Fibroblast of lung (primary cell): Measurements from ENCODE around the gene TWNK. TPM values are rescaled to one million over a fixed set of nuclear protein-coding genes. Genes with fewer than 3 reads are reported as not detected.

ENCODE experiments used
- DNase-seq, 2 donors: peaks; one replicate each; pipeline versions ENCODE4 v3.0.0 to v3.0.0-alpha.2; 2010; ENCODE audit warnings: low read depth in 2 of 2
- H2AFZ ChIP-seq: 2 replicates; pipeline ENCODE4 v1.5.1; 2012; ENCODE audit warnings: low read length, control low read depth, inconsistent platforms
- H3K27ac ChIP-seq: 2 replicates; pipeline ENCODE4 v1.5.1; 2011; ENCODE audit warnings: low read length, control low read depth; ENCODE audit not compliant: insufficient read depth
- H3K27me3 ChIP-seq: 2 replicates; pipeline ENCODE4 v1.5.1; 2011; ENCODE audit warnings: mild to moderate bottlenecking, low read length; ENCODE audit not compliant: control insufficient read depth, insufficient read depth
- H3K36me3 ChIP-seq: 2 replicates; pipeline ENCODE4 v1.5.1; 2011; ENCODE audit warnings: low read length; ENCODE audit not compliant: control insufficient read depth, insufficient read depth
- H3K4me1 ChIP-seq: 2 replicates; pipeline ENCODE4 v1.5.1; 2011; ENCODE audit warnings: low read length; ENCODE audit not compliant: control insufficient read depth, insufficient read depth; ENCODE audit errors: extremely low read depth
- H3K4me2 ChIP-seq: 2 replicates; pipeline ENCODE4 v1.5.1; 2011; ENCODE audit warnings: low read length, control low read depth; ENCODE audit not compliant: insufficient read depth; ENCODE audit errors: extremely low read depth
- H3K4me3 ChIP-seq, 4 experiments: fragments of 200-600 bp in 1 of 4; sonication (generic) in 1 of 4; replicated peaks in 1 of 4; 2 replicates each; pipeline ENCODE4 v1.5.1; 2011 to 2016; ENCODE audit warnings: low read length in 4 of 4, low read depth in 3 of 4, mild to moderate bottlenecking in 3 of 4, control low read depth in 2 of 4, inconsistent platforms in 1 of 4, mixed read lengths in 1 of 4; ENCODE audit not compliant: insufficient read depth in 1 of 4; ENCODE audit errors: control extremely low read depth in 1 of 4
- H3K79me2 ChIP-seq: 2 replicates; pipeline ENCODE4 v1.5.1; 2012; ENCODE audit warnings: mild to moderate bottlenecking, low read length, inconsistent platforms; ENCODE audit not compliant: control insufficient read depth, insufficient read depth
- H3K9ac ChIP-seq: 2 replicates; pipeline ENCODE4 v1.5.1; 2011; ENCODE audit warnings: mild to moderate bottlenecking, low read length, control low read depth; ENCODE audit not compliant: insufficient read depth
- H3K9me3 ChIP-seq: 2 replicates; pipeline ENCODE4 v1.5.1; 2012; ENCODE audit warnings: low read depth, low read length; ENCODE audit not compliant: control insufficient read depth, insufficient read depth
- H4K20me1 ChIP-seq: 2 replicates; pipeline ENCODE4 v1.5.1; 2011; ENCODE audit warnings: low read length; ENCODE audit not compliant: control insufficient read depth, insufficient read depth; ENCODE audit errors: extremely low read depth
- EZH2 ChIP-seq: IDR thresholded peaks from 2 replicates; pipeline ENCODE4 v1.5.1; 2012; ENCODE audit warnings: low read length, control low read depth, mild to moderate bottlenecking; ENCODE audit errors: missing control alignments
- polyA plus RNA-seq, 2 donors: library from polyadenylated mRNA; depleted of rRNA in 1 of 2; stranded (reverse) in 1 of 2; unstranded in 1 of 2; fragments of >200 nt; gene quantifications; 2 replicates each; pipeline ENCODE4 v1.2.1, GENCODE V29; 2011 to 2012; ENCODE audit warnings: missing spikeins in 1 of 2
- total RNA-seq: library from RNA; depleted of rRNA; stranded (reverse); fragments of >200 nt; gene quantifications from 2 replicates; pipeline ENCODE4 v1.2.1, GENCODE V29; 2014
- TF ChIP-seq, protein P1 (sequence below), 2 donors: IDR thresholded peaks in 1 of 2; conservative IDR thresholded peaks in 1 of 2; 1 replicate in 1 of 2; 2 replicates in 1 of 2; pipeline ENCODE4 v1.5.1; 2011 to 2012; ENCODE audit warnings: low read length in 2 of 2, control low read depth in 1 of 2, inconsistent platforms in 1 of 2, low read depth in 1 of 2, mild to moderate bottlenecking in 1 of 2

Gene TWNK
- total and polyA plus RNA-seq, 2 donors (not counting 1 experiment from before 2014, with no cell fraction given), result 3.8 to 6.1 TPM

DNA sequence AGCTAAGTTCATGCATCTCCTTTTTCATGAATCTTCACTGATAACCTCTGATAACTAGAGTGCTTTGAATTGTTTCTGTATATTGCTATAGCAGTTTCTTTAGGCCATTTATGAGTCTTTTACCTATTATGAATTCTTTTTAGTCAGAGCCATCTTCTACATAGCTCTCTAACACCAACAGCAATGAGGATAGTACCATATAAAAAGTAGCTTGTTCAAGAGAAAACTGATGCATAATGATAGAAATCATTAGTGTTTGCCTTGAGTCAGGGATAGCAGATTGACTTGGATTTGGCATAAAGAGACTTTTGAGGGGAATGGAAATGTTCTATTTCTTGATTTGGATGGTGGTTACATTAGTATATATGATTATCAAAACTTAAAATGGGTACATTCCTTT is 43.8 kb upstream of the TWNK start:
- H3K27me3 ChIP-seq, result no peaks in the 10 kb centered on the region
- no peak overlapping the region for H3K9ac ChIP-seq
- no peaks in the 10 kb centered on the region for H3K9me3 ChIP-seq
- H3K36me3 ChIP-seq, result peaks cover 10% of the 10 kb centered on the region
- no peak overlapping the region for H3K4me2 ChIP-seq
- H3K4me3 ChIP-seq, result no peak overlapping the region
- TF ChIP-seq EZH2, result no peak
- TF ChIP-seq, protein P1, sequence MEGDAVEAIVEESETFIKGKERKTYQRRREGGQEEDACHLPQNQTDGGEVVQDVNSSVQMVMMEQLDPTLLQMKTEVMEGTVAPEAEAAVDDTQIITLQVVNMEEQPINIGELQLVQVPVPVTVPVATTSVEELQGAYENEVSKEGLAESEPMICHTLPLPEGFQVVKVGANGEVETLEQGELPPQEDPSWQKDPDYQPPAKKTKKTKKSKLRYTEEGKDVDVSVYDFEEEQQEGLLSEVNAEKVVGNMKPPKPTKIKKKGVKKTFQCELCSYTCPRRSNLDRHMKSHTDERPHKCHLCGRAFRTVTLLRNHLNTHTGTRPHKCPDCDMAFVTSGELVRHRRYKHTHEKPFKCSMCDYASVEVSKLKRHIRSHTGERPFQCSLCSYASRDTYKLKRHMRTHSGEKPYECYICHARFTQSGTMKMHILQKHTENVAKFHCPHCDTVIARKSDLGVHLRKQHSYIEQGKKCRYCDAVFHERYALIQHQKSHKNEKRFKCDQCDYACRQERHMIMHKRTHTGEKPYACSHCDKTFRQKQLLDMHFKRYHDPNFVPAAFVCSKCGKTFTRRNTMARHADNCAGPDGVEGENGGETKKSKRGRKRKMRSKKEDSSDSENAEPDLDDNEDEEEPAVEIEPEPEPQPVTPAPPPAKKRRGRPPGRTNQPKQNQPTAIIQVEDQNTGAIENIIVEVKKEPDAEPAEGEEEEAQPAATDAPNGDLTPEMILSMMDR (conservative IDR thresholded peaks at IDR 0.05 in 1 of 2, IDR thresholded peaks at IDR 0.05 in 1 of 2; ENCODE audit: low read depth in 1 of 2, low read length in 2 of 2), result no peak
- no peak overlapping the region for H2AFZ ChIP-seq
- H3K27ac ChIP-seq, result no peak overlapping the region
- no peaks in the 10 kb centered on the region for H4K20me1 ChIP-seq
- no peaks in the 10 kb centered on the region for H3K79me2 ChIP-seq
- no peak for DNase-seq
- peaks cover 3% of the 10 kb centered on the region for H3K4me1 ChIP-seq

DNA sequence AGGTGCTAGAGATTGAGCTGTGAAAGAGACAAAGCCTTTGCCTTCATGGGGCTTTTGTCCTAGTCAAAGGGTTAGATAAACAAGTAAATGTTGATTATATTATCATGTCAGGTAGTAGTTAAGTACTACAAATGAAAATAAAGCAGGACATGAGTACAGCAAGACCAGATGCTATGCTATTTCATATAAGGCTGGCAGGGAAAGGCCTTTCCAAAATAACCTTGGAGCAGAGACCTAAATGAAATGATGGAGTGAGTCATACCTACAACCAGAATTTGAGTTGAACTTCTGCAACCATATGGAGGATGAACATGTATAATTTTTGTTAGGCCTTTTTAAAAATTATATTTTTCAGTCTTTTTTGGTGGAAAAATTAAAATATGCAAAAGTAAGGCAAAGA is 41.6 kb upstream of the TWNK start:
- H3K36me3 ChIP-seq, result peaks cover 11% of the 10 kb centered on the region
- DNase-seq, result no peak

DNA sequence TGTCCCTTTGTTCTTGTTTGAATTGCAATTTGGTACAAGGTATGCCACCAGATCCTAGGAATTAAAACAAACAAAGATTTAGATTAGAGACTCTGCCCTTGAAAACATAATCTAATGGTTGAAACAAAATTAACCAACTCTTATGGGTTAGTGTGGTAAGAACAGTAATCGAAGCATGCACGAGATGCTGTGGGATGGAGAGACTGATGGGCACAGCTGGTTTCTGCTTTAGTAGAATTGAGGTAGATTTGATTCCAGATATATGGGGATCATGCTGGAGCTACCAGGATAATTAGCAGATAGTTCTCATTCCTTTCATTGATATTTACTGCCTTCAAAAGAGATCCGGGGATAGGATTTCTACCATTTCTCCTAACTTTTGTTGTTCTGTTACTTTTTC is 38.4 kb upstream of the TWNK start:
- Histone ChIP-seq H3K4me3 (no peak overlapping the region), H3K79me2 (no peaks in the 10 kb centered on the region), H4K20me1 (no peaks in the 10 kb centered on the region), H2AFZ (no peak overlapping the region), H3K27me3 (no peaks in the 10 kb centered on the region), H3K9me3 (no peaks in the 10 kb centered on the region), H3K4me1 (no peaks in the 10 kb centered on the region), H3K36me3 (peaks cover 10% of the 10 kb centered on the region), H3K27ac (no peak overlapping the region), H3K4me2 (no peak overlapping the region), H3K9ac (no peak overlapping the region)
- DNase-seq, result no peak
- TF ChIP-seq, protein P1 (conservative IDR thresholded peaks at IDR 0.05 in 1 of 2, IDR thresholded peaks at IDR 0.05 in 1 of 2; ENCODE audit: low read depth in 1 of 2, low read length in 2 of 2), result no peak
- TF ChIP-seq EZH2, result no peak

More for the DNA sequence above, 41.6 kb upstream of the TWNK start:
- Histone ChIP-seq H3K27ac (no peak overlapping the region), H3K4me2 (no peak overlapping the region), H4K20me1 (no peaks in the 10 kb centered on the region), H3K9ac (no peak overlapping the region), H2AFZ (no peak overlapping the region), H3K4me1 (no peaks in the 10 kb centered on the region), H3K27me3 (no peaks in the 10 kb centered on the region), H3K9me3 (no peaks in the 10 kb centered on the region), H3K79me2 (no peaks in the 10 kb centered on the region), H3K4me3 (no peak overlapping the region)
- TF ChIP-seq EZH2, result no peak
- TF ChIP-seq, protein P1 (conservative IDR thresholded peaks at IDR 0.05 in 1 of 2, IDR thresholded peaks at IDR 0.05 in 1 of 2; ENCODE audit: low read depth in 1 of 2, low read length in 2 of 2), result no peak
